Fibroblast of peridontal ligament (primary cell): Measurements from ENCODE around the gene PIK3CD.
"Not testable (repeated sequence)": the region's sequence is repeated elsewhere in the genome, so short reads cannot be mapped to it uniquely, and the experiment has no call there.

Experiments used
- DNase-seq: peaks from one replicate; pipeline ENCODE4 v3.0.0-alpha.2; 2010; ENCODE audit errors: extremely low read depth

PIK3CD gene

GRCh38 chr1:9654051-9654833 is 2.7 kb downstream of the PIK3CD start:
- DNase-seq = no peak

- no peak for DNase-seq
Observed at GRCh38 chr1:9654834-9655723, 3.5 kb downstream of the PIK3CD start.

- DNase-seq = no peak
Observed at GRCh38 chr1:9655836-9656235, 4.3 kb downstream of the PIK3CD start.

GRCh38 chr1:9657521-9658032 is 6.0 kb downstream of the PIK3CD start:
- DNase-seq = no peak

- DNase-seq = no peak
Observed at GRCh38 chr1:9658199-9658598, 6.7 kb downstream of the PIK3CD start.

- peak; percentile 75 for DNase-seq
Observed at GRCh38 chr1:9659328-9659727, 7.8 kb downstream of the PIK3CD start.

- DNase-seq = no peak
Observed at GRCh38 chr1:9663257-9663656, 11.7 kb downstream of the PIK3CD start.

- no peak for DNase-seq
Observed at GRCh38 chr1:9665193-9665592, 13.7 kb downstream of the PIK3CD start.

GRCh38 chr1:9668080-9668479 is 16.5 kb downstream of the PIK3CD start:
- DNase-seq = no peak

- DNase-seq = no peak
Observed at GRCh38 chr1:9670085-9670484, 18.6 kb downstream of the PIK3CD start.

- no peak for DNase-seq
Observed at GRCh38 chr1:9671377-9672140, 20.0 kb downstream of the PIK3CD start.

- no peak for DNase-seq
Observed at GRCh38 chr1:9672444-9672843, 20.9 kb downstream of the PIK3CD start.

GRCh38 chr1:9675393-9675792 is 23.9 kb downstream of the PIK3CD start:
- DNase-seq = no peak

GRCh38 chr1:9676128-9676527 is 24.6 kb downstream of the PIK3CD start:
- DNase-seq = not testable (repeated sequence)

GRCh38 chr1:9676815-9677393 is 25.4 kb downstream of the PIK3CD start:
- no peak for DNase-seq

- DNase-seq = no peak
Observed at GRCh38 chr1:9680091-9680490, 28.6 kb downstream of the PIK3CD start.

- DNase-seq = no peak
Observed at GRCh38 chr1:9680828-9681227, 29.3 kb downstream of the PIK3CD start.

GRCh38 chr1:9684801-9685200 is 33.3 kb downstream of the PIK3CD start:
- DNase-seq = no peak

- DNase-seq = no peak
Observed at GRCh38 chr1:9687120-9687873, 35.8 kb downstream of the PIK3CD start.

GRCh38 chr1:9687874-9688582 is 36.5 kb downstream of the PIK3CD start:
- no peak for DNase-seq
